WERI-Rb-1 (cell line): ENCODE data around the gene TMX3.

Experiments
- DNase-seq: peaks from one replicate; pipeline ENCODE4 v3.0.0-alpha.2; 2020
- H3K27ac ChIP-seq: fragments of 250-450 bp; sonication (Bioruptor Pico); 2 replicates; pipeline ENCODE4 v1.5.1; 2020; ENCODE audit warnings: mild to moderate bottlenecking, moderate library complexity
- H3K27me3 ChIP-seq: fragments of 250-450 bp; sonication (Bioruptor Pico); 2 replicates; pipeline ENCODE4 v1.5.1; 2021; ENCODE audit warnings: mild to moderate bottlenecking, low read depth, moderate library complexity; ENCODE audit not compliant: insufficient read depth, severe bottlenecking
- H3K36me3 ChIP-seq: fragments of 250-450 bp; sonication (Bioruptor Pico); 2 replicates; pipeline ENCODE4 v1.5.1; 2020; ENCODE audit warnings: mild to moderate bottlenecking, moderate library complexity
- H3K4me3 ChIP-seq: 2 replicates; pipeline ENCODE4 v1.5.1; 2011; ENCODE audit warnings: low read depth, mild to moderate bottlenecking, control low read depth, low read length
- H3K9me3 ChIP-seq: fragments of 250-450 bp; sonication (Bioruptor Pico); 2 replicates; pipeline ENCODE4 v1.5.1; 2021; ENCODE audit warnings: mild to moderate bottlenecking, moderate library complexity; ENCODE audit not compliant: severe bottlenecking
- TF ChIP-seq, protein P1 (sequence below): IDR thresholded peaks from 2 replicates; pipeline ENCODE4 v1.5.1; 2011; ENCODE audit warnings: low read depth, mild to moderate bottlenecking, control low read depth, inconsistent platforms, low read length

Gene TMX3

DNA sequence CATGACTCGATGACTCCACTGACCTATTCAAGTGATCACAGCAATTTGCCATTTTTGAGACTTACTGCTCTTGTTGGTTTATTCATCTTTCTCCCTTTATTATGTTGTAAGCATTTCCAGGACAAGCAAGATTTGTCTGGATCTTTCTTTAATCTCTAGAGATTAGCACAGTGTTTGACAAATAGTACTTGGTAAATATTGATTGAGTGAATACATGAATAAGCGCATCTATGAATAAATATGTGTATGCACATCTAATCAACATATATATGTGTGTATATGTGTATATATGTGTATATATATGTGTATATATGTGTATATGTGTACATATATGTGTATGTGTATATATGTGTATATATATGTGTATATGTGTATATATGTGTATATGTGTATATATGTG lies 7.3 kb downstream of the TMX3 start:
- no peak overlapping the region for H3K4me3 ChIP-seq
- H3K36me3 ChIP-seq: peaks cover 4% of the 10 kb centered on the region; the same call in 1 of the 2 replicates
- TF ChIP-seq, protein P1, sequence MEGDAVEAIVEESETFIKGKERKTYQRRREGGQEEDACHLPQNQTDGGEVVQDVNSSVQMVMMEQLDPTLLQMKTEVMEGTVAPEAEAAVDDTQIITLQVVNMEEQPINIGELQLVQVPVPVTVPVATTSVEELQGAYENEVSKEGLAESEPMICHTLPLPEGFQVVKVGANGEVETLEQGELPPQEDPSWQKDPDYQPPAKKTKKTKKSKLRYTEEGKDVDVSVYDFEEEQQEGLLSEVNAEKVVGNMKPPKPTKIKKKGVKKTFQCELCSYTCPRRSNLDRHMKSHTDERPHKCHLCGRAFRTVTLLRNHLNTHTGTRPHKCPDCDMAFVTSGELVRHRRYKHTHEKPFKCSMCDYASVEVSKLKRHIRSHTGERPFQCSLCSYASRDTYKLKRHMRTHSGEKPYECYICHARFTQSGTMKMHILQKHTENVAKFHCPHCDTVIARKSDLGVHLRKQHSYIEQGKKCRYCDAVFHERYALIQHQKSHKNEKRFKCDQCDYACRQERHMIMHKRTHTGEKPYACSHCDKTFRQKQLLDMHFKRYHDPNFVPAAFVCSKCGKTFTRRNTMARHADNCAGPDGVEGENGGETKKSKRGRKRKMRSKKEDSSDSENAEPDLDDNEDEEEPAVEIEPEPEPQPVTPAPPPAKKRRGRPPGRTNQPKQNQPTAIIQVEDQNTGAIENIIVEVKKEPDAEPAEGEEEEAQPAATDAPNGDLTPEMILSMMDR: no peak
- no peak overlapping the region for H3K27ac ChIP-seq
- H3K9me3 ChIP-seq: no peaks in the 10 kb centered on the region
- no peak for DNase-seq
- no peaks in the 10 kb centered on the region for H3K27me3 ChIP-seq

DNA sequence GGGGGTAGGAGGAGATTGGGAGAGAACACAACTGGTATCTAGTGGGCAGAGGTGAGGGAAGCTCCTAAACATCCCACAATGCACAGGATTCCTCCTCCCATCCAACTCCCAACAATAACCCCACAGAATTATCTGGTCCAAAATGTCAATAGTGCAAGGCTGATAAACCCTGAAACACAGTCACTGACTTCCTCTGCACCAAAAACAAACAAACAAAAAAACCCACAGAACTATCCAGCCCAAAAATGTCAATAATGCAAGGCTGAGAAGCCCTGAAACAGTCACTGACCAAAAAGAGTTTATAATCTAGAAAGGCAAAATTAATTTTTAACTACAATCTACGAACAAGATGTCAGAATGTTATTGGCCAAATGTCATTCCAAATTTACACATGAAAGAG lies 9.8 kb downstream of the TMX3 start:
- no peaks in the 10 kb centered on the region for H3K27me3 ChIP-seq
- H3K9me3 ChIP-seq: no peaks in the 10 kb centered on the region
- H3K27ac ChIP-seq: no peak overlapping the region
- no peak overlapping the region for H3K4me3 ChIP-seq
- TF ChIP-seq, protein P1: no peak
- no peaks in the 10 kb centered on the region; the same call in 1 of the 2 replicates for H3K36me3 ChIP-seq
- DNase-seq: no peak

DNA sequence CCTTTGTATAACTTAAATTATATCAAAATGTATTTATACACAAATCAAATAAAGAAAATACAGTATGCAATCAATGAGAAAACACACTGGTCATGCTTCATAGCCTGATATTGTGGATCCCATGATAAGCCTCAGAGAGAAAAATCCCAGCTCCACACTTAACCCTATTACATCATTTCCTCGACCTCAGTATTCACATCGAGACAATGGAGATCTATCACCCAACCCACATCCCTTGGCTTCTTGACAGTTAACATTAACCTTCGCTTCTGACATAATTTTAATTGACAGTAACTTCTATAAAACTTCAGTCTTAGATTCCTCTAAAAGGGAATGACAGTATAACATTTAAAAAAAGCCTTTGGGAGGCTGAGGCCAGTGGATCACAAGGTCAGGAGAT lies 11.6 kb downstream of the TMX3 start:
- H3K27me3 ChIP-seq: no peaks in the 10 kb centered on the region
- no peaks in the 10 kb centered on the region for H3K9me3 ChIP-seq
- H3K36me3 ChIP-seq: no peaks in the 10 kb centered on the region; the same call in 1 of the 2 replicates
- no peak overlapping the region for H3K27ac ChIP-seq
- no peak for DNase-seq
- H3K4me3 ChIP-seq: no peak overlapping the region
- TF ChIP-seq, protein P1: no peak

DNA sequence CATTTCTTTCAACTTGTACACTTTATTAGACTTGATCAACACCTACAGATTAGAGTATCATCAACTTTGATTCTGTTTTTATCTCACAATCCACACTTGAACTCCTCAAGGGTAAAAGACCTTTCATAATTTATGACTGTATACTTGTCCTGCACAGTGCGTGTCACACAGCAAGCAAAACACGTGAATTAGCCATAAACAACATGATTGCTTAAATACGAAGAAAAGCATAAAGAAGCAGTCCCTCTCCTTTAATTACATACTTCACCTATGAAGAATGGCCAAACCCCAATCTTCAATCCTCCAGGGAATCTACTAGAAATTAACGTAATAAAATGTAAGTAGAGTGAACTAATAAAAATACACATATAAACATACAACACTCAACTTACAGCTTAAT lies 13.6 kb downstream of the TMX3 start:
- Histone ChIP-seq H3K27me3 (no peaks in the 10 kb centered on the region), H3K27ac (no peak overlapping the region), H3K4me3 (no peak overlapping the region), H3K36me3 (peaks cover 4% of the 10 kb centered on the region; the same call in 1 of the 2 replicates), H3K9me3 (no peaks in the 10 kb centered on the region)
- TF ChIP-seq, protein P1: no peak
- no peak for DNase-seq

DNA sequence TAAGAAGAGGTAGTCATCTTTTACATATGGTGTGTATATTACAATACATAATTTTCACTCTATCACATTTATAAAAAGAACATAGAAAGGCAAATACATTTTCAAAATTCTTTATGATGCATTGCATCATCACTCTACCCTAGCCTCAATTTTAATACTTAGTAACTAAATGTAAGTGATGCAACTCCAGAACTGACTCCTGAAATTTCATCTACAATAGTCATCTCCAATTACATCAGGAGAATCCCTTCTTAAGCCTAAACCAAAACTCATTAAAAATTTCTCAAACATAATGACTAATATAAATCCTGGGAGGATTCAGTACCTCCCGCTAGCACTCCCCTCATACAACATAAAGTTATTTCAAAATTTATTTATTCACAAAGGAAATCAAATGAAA lies 15.9 kb downstream of the TMX3 start:
- H3K36me3 ChIP-seq: peaks cover 6% of the 10 kb centered on the region
- no peaks in the 10 kb centered on the region for H3K27me3 ChIP-seq
- no peak overlapping the region for H3K4me3 ChIP-seq
- no peaks in the 10 kb centered on the region for H3K9me3 ChIP-seq
- no peak overlapping the region for H3K27ac ChIP-seq
- DNase-seq: no peak
- TF ChIP-seq, protein P1: no peak

DNA sequence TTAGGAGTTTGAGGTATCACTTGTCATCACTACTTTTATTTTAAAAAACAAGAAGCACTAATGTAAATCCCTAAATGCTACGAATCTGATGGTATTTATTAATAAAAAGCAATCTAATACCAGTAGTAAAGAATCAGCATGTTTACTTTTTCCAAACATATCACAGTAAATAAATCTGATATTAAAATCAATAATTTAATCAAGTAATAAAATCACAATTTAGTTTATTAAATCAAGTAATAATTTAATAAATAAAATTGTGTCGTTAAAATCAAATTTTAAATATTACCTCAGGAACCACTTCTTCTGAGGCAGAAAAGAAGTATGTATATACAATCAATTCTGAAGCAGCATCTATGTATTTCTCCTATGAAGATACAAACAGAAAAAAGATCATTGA lies 18.0 kb downstream of the TMX3 start:
- TF ChIP-seq, protein P1: no peak
- H3K9me3 ChIP-seq: no peaks in the 10 kb centered on the region
- peaks cover 12% of the 10 kb centered on the region for H3K36me3 ChIP-seq
- H3K4me3 ChIP-seq: no peak overlapping the region
- H3K27me3 ChIP-seq: no peaks in the 10 kb centered on the region
- DNase-seq: no peak
- no peak overlapping the region for H3K27ac ChIP-seq
